HG03060 (cell line): ENCODE data around the gene DNASE1L2.
"Not testable (repeated sequence)": the region's sequence is repeated elsewhere in the genome, so short reads cannot be mapped to it uniquely, and the experiment has no call there.

Experiments used
- ATAC-seq: cut with Tn5 transposase; IDR thresholded peaks from one replicate; pipeline ENCODE4 v1.9.1; 2021; ENCODE audit warnings: low read depth, moderate number of reproducible peaks; ENCODE audit not compliant: unreplicated experiment

Gene DNASE1L2

DNA sequence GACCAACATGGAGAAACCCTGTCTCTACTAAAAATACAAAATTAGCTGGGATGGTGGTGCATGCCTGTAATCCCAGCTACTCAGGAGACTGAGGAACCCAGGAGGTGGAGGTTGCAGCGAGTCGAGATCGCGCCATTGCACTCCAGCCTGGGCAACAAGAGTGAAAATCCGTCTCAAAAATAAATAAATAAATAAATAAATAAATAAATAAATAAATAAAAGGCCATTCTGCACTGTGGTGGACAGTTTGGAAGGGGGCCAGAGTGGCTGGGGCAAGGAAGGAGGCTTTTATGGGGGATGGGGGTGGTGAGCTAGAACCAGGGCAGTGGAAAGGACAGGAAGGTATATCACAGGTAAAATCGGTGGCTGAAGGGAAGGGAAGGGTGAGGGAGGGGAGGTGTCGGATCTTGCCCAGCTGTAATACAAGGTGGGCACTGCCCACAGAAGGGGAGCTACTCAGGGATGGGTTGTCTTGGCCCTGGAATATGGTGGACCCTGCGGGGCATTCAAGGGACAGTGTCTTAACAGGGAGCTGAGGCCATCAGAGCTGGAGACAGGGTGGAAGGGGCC is 33.0 kb upstream of the DNASE1L2 start:
- not testable (repeated sequence) for ATAC-seq

DNA sequence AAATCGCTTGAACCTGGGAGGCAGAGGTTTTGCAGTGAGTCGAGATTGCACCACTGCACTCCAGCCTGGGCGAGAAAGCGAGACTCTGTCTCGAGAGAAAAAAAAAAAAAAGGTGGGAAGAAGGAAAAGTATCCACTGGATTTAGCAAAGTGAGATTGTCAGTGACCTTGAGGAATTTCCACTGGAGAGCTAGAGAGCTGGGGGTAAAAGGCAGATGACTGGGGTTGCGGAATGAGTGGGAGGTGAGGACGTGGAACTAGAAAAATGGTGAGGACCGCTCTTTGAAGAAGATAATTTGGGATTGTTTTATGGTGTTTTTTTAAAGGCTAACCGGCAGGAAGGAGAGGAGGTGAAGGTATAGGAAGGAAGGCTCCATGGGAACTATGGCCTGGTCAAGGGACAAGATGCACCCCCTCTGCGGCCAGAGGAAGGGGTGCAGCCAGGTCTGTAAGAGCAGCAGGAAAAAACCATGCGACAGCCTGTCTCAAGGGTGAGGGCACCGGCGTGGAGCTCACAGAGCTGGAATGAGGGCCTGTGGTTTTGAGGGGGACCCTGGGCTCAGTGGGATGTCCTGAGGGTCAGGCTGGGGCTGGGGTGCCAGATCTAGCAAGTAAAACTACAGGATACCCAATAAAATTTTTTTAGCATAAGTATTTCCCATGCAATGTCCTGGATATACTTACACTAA is 31.7 kb upstream of the DNASE1L2 start:
- no peak for ATAC-seq

DNA sequence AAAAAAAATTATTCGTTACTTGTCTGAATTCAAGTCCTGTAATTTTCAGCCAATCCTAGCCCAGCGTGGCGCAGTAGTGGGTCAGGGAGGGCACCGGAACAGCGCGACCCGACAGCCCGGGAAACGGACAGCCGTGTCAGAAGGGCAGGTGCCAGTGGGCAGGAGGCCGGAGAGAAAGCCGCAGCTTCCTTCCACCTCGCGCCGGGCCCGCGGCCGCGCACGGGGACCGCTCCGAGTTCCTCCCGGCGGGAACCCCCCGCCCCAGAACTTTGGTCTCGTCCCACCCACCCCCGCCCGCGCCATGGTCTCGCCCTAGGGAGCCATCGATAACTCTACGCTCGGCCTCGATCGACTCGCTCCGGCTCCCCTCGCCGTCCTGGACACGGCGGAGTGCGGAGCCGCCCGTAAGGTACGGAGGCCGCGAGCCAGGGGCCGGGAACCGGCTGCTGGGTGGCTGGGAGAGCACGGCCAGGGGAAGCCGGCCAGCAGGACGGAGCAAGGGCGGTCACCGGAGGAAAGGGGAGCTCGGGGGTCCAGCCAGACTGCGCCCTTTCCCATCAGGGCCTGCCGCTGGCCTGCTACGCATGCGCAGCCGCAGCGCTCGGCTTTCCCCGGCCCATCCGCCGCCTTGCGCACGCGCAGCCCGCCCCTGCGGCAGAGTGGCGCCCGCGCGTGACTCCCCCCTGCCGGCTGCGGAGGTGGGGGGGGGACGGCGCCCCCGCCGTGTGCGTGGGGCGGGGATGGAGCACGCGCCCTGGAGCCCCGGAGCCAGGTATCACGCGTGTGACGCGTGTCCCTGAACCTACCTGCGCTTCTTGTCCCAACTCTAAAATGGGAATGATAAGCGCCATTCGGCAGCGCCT is 30.9 kb upstream of the DNASE1L2 start, which contains the start of gene MLST8:
TSS of gene MLST8 (plus strand) at position 351 of the 863 bp plus-strand sequence. CDS start 632 bp downstream, outside the sequence.
- peak; percentile 65 for ATAC-seq

DNA sequence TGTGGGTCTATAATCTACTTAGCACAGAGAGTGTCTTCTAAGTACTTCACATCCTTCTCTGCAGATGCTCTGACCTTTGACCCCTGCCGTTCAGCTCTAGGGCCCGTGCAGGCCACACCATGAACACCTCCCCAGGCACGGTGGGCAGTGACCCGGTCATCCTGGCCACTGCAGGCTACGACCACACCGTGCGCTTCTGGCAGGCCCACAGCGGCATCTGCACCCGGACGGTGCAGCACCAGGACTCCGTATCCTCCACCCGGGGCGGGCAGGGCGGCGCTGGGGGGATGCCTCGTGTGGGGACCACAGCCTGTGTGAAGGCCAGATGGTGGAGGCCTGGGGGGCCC is 30.3 kb upstream of the DNASE1L2 start:
- ATAC-seq = peak; percentile 15

DNA sequence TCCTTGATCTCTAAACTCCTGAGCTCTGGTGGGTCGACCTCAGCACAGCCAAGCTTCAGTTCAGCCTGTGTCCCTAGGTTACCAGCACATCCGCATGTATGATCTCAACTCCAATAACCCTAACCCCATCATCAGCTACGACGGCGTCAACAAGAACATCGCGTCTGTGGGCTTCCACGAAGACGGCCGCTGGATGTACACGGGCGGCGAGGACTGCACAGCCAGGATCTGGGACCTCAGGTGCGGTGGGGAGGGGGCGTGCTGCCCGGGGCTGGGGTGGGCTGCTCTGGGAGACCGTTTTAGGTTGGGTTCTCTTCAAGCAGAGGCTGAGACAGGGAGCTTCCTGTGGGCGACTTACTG is 29.8 kb upstream of the DNASE1L2 start:
- no peak for ATAC-seq

DNA sequence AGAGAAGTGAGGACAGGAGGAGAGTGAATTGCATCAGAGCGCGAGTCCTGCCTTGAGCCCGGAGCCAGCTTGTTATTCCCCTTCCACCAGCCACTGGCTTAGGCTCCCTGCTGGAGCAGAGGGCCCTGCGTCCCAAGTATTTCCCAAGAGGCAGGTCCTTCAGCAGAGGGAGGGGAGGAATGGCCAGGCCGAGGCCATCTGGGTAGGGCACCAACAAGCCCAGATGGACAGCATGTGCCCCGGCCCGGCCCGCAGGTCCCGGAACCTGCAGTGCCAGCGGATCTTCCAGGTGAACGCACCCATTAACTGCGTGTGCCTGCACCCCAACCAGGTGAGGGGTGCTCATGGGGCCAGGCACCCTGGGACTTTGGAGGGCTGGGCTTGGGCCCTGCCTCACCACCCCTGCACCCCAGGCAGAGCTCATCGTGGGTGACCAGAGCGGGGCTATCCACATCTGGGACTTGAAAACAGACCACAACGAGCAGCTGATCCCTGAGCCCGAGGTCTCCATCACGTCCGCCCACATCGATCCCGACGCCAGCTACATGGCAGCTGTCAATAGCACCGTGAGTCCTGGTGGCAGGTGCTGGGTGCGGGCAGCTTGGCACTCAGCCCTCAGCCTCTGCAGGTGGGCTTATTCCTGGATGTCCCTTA is 29.3 kb upstream of the DNASE1L2 start:
- ATAC-seq = no peak

DNA sequence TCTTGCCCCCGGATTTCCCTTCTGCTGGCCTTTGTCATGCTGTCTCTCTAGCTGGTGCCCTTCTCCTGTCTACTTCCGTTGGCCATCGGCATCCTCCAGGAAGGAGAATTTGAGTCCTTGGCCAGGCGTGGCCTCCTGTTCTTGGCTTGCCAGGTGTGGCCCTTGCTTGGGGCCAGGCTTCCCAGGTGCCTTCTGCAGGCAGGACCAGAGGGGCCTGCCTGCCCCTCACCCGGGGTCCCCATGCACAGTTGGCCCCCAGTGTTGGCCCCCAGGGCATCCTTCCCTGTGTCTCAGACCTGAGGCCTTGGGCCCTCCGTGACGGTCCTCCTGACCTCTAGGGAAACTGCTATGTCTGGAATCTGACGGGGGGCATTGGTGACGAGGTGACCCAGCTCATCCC is 28.4 kb upstream of the DNASE1L2 start:
- ATAC-seq = no peak

DNA sequence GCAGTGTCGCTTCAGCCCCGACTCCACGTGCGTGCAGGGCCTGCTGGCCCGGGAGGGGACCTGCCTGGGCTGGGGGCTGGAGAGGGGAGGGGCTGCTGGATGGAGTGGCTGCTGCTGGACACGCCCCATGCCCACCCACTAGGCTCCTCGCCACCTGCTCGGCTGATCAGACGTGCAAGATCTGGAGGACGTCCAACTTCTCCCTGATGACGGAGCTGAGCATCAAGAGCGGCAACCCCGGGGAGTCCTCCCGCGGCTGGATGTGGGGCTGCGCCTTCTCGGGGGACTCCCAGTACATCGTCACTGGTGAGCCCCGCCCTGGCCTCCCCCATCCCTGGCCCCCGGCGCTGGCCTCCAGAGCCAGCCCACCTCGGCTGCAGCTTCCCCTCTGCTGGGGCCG is 27.9 kb upstream of the DNASE1L2 start:
- ATAC-seq = no peak

DNA sequence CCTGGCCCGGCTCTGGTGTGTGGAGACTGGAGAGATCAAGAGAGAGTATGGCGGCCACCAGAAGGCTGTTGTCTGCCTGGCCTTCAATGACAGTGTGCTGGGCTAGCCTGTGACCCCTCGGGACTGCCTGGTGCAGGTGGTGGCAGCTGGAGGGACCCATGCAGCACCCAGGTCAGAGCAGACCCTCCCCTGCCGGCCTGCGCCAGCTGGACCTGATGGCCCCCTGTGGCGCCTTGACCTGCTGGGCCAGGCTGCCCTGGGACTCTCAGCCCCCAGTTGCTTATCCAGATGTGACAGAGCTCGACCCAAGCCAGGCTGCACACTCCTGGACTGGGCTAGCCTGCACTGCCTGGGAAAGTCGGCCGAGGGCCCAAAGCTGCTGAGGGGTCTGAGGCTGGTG is 27.5 kb upstream of the DNASE1L2 start:
- ATAC-seq = no peak

DNA sequence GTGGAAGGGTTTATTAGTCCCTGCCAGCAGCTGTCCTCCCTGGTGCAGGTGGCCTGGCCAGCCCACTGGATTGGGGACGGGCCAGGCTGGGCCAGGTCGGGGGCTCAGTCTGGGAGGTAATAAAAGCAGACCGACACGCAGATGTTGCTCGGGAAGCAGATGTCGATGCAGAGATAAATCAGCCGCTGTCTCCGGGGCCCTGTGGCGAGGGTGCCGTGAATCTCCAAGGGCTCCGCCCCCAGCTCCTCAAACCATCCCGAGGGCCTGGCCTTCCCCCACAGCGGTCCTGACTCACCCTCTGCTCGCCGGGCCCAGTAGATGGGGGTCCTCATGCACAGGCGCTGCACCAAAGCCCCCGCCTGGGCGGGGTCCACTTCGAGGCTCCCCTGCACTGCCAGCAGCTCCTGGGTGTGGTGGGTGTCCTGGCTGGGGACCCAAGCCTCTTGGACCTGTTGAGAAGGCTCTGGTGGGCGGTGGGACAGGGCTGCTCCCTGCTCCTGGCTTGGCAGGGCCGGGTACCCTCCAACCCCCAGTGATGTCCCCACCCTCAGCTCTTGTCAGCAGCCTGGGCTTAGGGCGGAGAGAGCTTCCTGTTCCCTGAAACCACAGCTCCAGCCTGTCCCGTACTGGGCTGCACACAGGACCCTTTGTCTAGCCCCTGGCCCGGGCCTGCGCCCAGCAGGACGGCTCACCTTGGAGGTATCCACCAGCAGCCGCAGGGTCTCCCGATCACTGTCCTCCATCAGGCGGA is 26.8 kb upstream of the DNASE1L2 start:
- ATAC-seq = no peak

DNA sequence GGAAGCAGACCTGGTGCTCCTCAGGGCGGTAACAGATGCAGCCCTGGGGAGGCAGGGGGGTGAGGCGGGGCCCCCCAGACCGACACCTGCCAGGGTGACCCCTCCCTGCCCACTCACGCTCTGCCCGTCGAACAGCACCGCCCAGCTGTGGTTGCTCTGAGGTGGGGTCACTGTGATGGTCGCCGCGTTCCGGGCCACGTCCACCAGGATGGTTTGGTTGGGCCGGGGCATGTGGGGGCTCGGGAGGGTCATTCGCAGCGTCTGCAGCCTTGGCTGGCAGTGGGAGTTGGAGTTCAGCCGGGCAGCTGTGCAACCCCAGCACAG is 26.3 kb upstream of the DNASE1L2 start:
- ATAC-seq = no peak

DNA sequence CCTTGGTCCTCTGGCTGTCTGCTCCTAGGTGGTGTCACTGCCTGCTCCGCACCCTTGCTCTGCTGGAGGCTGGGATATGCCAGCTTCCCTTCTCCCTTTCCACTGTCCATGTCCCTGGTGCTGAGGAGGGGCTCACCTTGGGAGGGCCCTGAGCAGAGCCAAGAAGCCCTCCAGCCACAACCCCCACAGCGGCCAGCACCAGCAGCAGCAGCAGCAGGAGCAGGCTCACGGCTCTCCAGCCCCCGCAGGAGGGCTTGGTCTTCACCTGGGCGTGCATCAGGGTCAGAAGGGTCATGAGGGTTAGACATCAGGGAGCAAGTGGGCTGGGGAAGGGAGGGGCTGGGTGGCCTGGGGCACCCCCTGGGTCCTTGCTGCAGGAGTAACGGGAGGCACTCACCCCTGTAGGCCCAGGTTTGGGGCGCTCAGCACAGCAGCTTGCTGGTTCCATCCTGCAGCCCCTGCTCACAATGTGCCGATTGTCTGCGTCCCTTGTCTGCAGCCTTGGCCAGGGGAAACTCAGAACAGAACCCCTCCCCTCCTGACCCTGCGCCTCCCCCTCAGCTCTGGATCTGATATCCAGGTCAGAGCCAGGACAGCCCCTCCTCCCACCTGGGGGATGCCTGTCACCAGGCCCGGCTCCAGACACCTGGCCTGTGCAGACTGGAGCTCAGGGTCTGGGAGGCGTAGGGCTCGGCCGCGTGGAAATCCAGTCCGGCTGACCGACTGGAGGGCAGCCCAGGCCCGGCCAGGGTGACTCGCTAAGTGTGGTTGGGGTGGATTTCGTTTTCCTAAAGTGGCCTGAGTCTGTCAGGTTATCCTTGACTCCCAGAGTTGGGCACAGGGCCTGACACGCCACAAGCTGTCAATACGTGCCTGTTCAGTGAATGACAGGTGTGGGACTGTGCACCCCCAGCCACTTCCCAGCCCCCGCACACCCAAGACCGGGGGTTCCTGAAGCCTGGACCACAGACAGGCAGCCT is 25.6 kb upstream of the DNASE1L2 start, which contains the start of gene BRICD5:
TSS of gene BRICD5 (minus strand) at position 478 of the 980 bp plus-strand sequence. CDS start at position 448, 30 bp downstream.
- no peak for ATAC-seq

DNA sequence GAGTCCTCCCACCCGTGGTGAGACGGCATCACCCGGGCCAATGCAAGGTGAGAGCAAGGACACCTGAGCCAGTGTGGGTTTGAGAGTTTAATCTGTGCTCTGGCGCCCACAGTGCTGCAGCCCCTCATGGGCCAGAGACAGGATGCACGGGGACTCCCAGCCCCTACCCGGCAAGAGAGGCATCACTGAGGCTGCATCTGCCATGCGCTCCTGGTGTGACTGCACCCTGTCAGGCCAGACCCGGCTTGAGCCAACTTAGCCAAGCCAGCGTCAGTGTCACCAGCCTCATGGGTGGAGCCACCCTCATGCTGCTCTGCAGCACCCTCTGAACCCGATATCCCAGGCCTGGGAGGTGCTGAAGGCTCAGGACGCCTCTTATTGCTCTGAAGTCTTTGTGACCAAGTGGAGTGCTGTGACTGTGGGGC is 24.3 kb upstream of the DNASE1L2 start:
- ATAC-seq = no peak

DNA sequence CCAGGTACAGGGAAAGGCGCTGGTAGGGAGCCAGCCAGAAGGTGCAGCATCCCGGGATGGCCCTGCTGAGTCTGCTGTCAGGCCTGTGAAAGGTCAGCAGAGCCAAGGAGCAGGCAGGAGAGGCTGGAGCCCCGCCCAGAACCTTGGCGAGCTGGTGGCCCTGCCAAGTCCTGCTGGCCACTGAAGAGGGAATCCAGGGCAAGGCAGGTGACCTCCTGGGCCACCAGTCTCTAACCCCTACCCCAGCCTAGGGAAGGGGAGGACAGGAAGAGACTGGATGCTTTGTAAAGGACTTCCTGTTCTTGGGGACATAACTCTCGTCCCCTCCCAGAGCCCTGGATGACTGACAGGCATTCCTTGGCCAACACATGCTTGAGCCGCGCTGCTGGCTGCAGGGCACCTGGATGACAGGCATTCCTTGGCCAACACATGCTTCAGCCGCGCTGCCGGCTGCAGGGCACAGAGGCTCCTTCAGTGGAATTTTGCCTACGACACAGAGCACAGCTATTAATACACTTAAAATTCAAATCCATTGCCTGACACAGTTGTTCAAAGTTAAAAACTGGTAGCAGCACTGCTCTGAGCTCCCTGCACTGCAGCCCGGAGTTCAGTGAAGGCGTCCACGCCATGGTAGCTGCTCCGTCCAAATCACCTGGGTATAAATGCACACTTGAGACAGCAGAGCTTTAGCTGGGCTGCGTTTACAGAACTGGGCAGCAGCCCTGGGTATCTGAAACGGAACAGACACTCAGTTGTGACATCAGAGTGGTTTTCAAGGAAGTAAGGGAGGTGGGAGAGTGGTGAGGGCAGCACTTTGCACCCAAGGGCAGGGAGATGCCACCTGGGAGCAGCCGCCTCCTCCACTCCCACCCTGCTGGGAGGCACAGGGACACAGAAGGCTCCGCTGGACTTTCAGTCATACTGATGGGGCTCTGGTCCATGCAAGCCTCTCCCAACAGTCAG is 23.6 kb upstream of the DNASE1L2 start:
- ATAC-seq = no peak

DNA sequence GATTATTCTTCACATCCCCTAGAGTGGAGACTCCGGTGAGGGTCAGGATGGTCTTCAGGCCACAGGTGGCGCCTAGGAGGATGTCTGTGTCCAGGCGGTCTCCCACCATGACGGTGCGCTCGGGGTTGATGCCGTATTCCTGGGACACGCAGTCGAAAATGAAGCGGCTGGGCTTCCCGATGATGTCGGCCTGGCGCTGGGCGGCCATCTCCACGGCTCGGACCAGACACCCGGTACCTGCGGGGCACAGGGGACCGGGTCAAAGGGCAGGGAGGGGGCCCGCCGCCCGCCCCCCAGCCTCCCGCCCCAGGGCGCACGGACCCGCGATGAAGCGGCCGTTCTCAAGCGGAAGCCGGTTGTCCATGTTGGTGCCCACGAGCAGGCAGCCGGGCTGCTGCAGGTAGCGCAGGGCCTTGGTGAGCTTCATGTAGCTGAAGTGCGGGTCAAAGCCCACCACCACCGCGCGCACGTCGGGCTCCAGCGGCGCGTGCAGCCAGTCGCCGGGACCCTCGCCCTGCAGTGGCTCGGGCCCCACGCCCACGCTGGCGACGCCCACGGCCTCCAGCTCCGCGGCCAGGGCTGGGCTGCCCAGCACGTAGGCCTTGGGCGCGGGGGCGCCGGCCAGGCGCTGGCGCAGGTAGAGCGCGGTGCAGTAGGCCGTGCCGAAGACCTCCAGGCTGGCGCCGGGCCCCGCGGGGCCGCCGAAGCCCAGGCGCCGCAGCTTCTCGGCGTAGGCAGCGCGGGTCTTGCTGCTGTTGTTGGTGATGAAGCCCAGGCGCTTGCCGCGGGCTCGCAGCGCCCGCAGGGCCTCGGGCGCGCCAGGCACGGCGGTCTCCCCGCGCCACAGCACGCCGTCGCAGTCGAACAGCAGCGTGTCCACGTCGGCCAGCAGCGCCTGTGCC is 22.2 kb upstream of the DNASE1L2 start:
- no peak for ATAC-seq

DNA sequence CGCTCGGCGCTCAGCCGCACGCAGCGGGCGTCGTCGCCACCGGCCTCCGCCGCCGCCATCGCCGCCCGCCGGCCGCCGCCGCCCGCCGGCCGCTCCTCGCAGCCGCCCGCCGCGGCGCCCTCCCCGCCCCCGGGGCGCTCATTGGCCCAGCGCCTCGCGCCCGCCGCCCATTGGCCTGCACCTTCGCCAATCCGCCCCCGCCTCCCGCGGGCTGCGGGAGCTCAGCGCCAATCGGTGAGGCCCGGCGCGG is 21.6 kb upstream of the DNASE1L2 start, which contains the start of gene PGP:
TSS of gene PGP (minus strand) at position 122 of the 250 bp plus-strand sequence. CDS start at position 59, 63 bp downstream.
- no peak for ATAC-seq

DNA sequence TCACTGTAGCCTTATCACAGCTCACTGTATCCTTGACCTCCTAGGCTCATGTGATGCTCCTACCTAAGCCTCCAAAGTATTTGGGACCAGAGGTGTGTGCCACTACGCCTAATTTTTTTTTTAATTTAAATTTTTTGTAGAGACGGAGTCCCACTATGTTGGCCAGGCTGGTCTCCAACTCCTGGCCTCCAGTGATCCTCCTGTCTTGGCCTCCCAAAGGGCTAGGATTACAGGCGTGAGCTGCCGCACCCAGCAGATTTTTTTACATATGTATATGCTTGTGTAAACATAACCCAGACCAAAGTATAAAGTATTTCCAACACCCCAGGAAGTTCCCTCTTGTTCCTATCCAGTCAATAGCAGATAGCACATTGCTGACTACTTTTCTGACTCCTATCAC is 19.9 kb upstream of the DNASE1L2 start:
- no peak for ATAC-seq
